GM12878 (cell line): Measurements from ENCODE around the gene CIAO1. TPM values are rescaled to one million over a fixed set of nuclear protein-coding genes. Genes with fewer than 3 reads are reported as not detected.

ENCODE experiments used
- ATAC-seq: fragments of 200-7000 bp; cut with Tn5 transposase; 3 replicates; pipeline ENCODE4 v1.9.1; 2020; ENCODE audit warnings: mild to moderate bottlenecking, moderate library complexity
- BruUV-seq: library from RNA; stranded (reverse); fragments of 400-500 nt; replicated peaks from 2 replicates; lab custom pipeline; 2021; lab: Mats Ljungman, UMichigan
- CTCF ChIA-PET: fragments of 300-600 bp; sonication (Branson Sonifier 250); formaldehyde crosslinking; extraction: SDS; loops from one replicate; lab custom pipeline; 2021; ENCODE audit warnings: inconsistent platforms; lab: Yijun Ruan, JAX
- POLR2A ChIA-PET: fragments of 350-600 bp; formaldehyde crosslinking; extraction: SDS; loops from one replicate; lab custom pipeline; 2021; ENCODE audit warnings: inconsistent platforms; lab: Charles Lee
- RAD21 ChIA-PET: fragments of 300-600 bp; sonication (Branson Sonifier 250); formaldehyde crosslinking; loops from one replicate; lab custom pipeline; 2023; ENCODE audit warnings: antibody characterized with exemption; ENCODE audit not compliant: unreplicated experiment; lab: Charles Lee
- SMC1A ChIA-PET: fragments of 300-600 bp; sonication (Branson Sonifier 250); formaldehyde crosslinking; loops from one replicate; lab custom pipeline; 2023; ENCODE audit not compliant: unreplicated experiment, uncharacterized antibody; lab: Charles Lee
- DNase-seq: peaks from one replicate; pipeline ENCODE4 v3.0.0-alpha.2; 2011; ENCODE audit warnings: low read depth, low spot score
- FAIRE-seq: peaks from 3 replicates; lab custom pipeline; 2011; peaks lifted over from hg19 to GRCh38; lab: Jason Lieb, UNC
- H2AFZ ChIP-seq: 2 replicates; pipeline ENCODE4 v1.6.0; 2011; ENCODE audit warnings: low read depth, low read length, control low read depth; ENCODE audit not compliant: control insufficient read depth
- H3K27ac ChIP-seq: 2 replicates; pipeline ENCODE4 v1.5.1; 2011; ENCODE audit warnings: control low read depth; ENCODE audit not compliant: control insufficient read depth, insufficient read depth
- H3K27me3 ChIP-seq, 2 experiments: replicated peaks in 1 of 2; 2 replicates each; pipeline versions ENCODE4 v1.6.0 to v1.6.1; 2011; ENCODE audit warnings: low read length in 1 of 2; ENCODE audit not compliant: control insufficient read depth in 2 of 2, insufficient read depth in 2 of 2
- H3K36me3 ChIP-seq, 2 experiments: 2 replicates each; pipeline ENCODE4 v1.5.1; 2011; ENCODE audit warnings: low read length in 1 of 2; ENCODE audit not compliant: control insufficient read depth in 2 of 2, insufficient read depth in 2 of 2
- H3K4me1 ChIP-seq: 2 replicates; pipeline ENCODE4 v1.6.1; 2011; ENCODE audit warnings: mild to moderate bottlenecking, low read length, moderate library complexity, mixed read lengths; ENCODE audit not compliant: control insufficient read depth, insufficient read depth
- H3K4me2 ChIP-seq: 2 replicates; pipeline ENCODE4 v1.6.0; 2011; ENCODE audit warnings: control low read depth; ENCODE audit not compliant: control insufficient read depth, insufficient read depth
- H3K4me3 ChIP-seq: fragments of 200-600 bp; sonication (generic); 2 replicates; pipeline ENCODE4 v1.5.1; 2016
- H3K79me2 ChIP-seq: 2 replicates; pipeline ENCODE4 v1.6.0; 2011; ENCODE audit warnings: low read length; ENCODE audit not compliant: control insufficient read depth, insufficient read depth
- H3K9ac ChIP-seq: 2 replicates; pipeline ENCODE4 v1.8.0; 2011; ENCODE audit warnings: low read length, control low read depth, mixed read lengths; ENCODE audit not compliant: control insufficient read depth, insufficient read depth
- H3K9me3 ChIP-seq: replicated peaks from 3 replicates; pipeline ENCODE4 v1.5.1; 2011; ENCODE audit warnings: mild to moderate bottlenecking, low read length; ENCODE audit not compliant: control insufficient read depth, insufficient read depth
- H4K20me1 ChIP-seq: 2 replicates; pipeline ENCODE4 v1.6.0; 2011; ENCODE audit not compliant: control insufficient read depth, insufficient read depth
- CBFB ChIP-seq: IDR thresholded peaks from 2 replicates; pipeline ENCODE4 v1.6.1; 2016; ENCODE audit warnings: antibody characterized with exemption, low read depth
- CHD1 ChIP-seq: IDR thresholded peaks from 2 replicates; pipeline ENCODE4 v1.6.1; 2012; ENCODE audit warnings: low read depth, low read length, improper control_type of control experiment
- CHD4 ChIP-seq: fragments of 200-600 bp; sonication (generic); IDR thresholded peaks from 2 replicates; pipeline ENCODE4 v1.6.1; 2016; ENCODE audit warnings: mild to moderate bottlenecking
- CREB1 ChIP-seq: IDR thresholded peaks from 2 replicates; pipeline ENCODE4 v1.6.1; 2012; ENCODE audit warnings: low read depth, mild to moderate bottlenecking, inconsistent platforms
- DPF2 ChIP-seq: fragments of 450-650 bp; IDR thresholded peaks from 2 replicates; pipeline ENCODE4 v1.6.1; 2017; ENCODE audit warnings: mild to moderate bottlenecking
- ESRRA ChIP-seq: IDR thresholded peaks from 2 replicates; pipeline ENCODE4 v1.6.1; 2012; ENCODE audit warnings: mild to moderate bottlenecking, low read length, improper control_type of control experiment
- FOXK2 ChIP-seq: fragments of 450-650 bp; IDR thresholded peaks from 2 replicates; pipeline ENCODE4 v1.6.1; 2017; ENCODE audit warnings: mild to moderate bottlenecking, moderate library complexity
- IKZF1 ChIP-seq: fragments of 450-650 bp; conservative IDR thresholded peaks from 2 replicates; pipeline ENCODE4 v1.6.1; 2017; ENCODE audit warnings: antibody characterized with exemption, mild to moderate bottlenecking
- IRF4 ChIP-seq: IDR thresholded peaks from 2 replicates; pipeline ENCODE4 v1.6.1; 2011; ENCODE audit warnings: low read depth, low read length
- MEF2A ChIP-seq: IDR thresholded peaks from 2 replicates; pipeline ENCODE4 v1.6.1; 2011; ENCODE audit warnings: low read depth, mild to moderate bottlenecking, low read length, moderate library complexity; ENCODE audit not compliant: insufficient read depth
- NR2C1 ChIP-seq: fragments of 450-650 bp; IDR thresholded peaks from 2 replicates; pipeline ENCODE4 v1.6.1; 2017; ENCODE audit warnings: antibody characterized with exemption, mild to moderate bottlenecking, moderate library complexity
- POLR2AphosphoS2 ChIP-seq: IDR thresholded peaks from 2 replicates; pipeline ENCODE4 v1.6.1; 2011; ENCODE audit warnings: low read depth, mild to moderate bottlenecking, low read length, improper control_type of control experiment, moderate library complexity
- REST ChIP-seq: IDR thresholded peaks from 2 replicates; pipeline ENCODE4 v1.6.1; 2012; ENCODE audit warnings: mild to moderate bottlenecking, low read depth, low read length
- SMARCA5 ChIP-seq: fragments of 450-650 bp; IDR thresholded peaks from 2 replicates; pipeline ENCODE4 v1.6.1; 2017; ENCODE audit warnings: mild to moderate bottlenecking
- SP1 ChIP-seq: IDR thresholded peaks from one replicate; pipeline ENCODE4 v1.6.1; 2011; ENCODE audit warnings: low read depth, low read length
- TCF7 ChIP-seq: IDR thresholded peaks from 2 replicates; pipeline ENCODE4 v1.6.1; 2014; ENCODE audit warnings: antibody characterized with exemption, borderline replicate concordance
- WGBS: methylation state at CpG from one replicate; pipeline ENCODE4 v1.1.6; 2016; ENCODE audit warnings: low lambda C conversion rate; ENCODE audit not compliant: insufficient replicate concordance, insufficient coverage; ENCODE audit errors: missing lambda C conversion rate; 5-methylcytosine and 5-hydroxymethylcytosine counted together
- in situ Hi-C: fragments of 300-500 bp; cut with MboI; formaldehyde crosslinking; loops from 9 replicates; pipeline ENCODE4 v1.14.3; 2018; ENCODE audit warnings: mixed read lengths
- intact Hi-C: fragments of 100-400 bp; cut with micrococcal nuclease; formaldehyde crosslinking; loops from one replicate; pipeline ENCODE4 v1.14.2; 2022; ENCODE audit not compliant: unreplicated experiment
- polyA plus RNA-seq, 11 experiments: library from polyadenylated mRNA; depleted of rRNA in 4 of 11; unstranded in 6 of 11; stranded (reverse) in 5 of 11; fragments of >200 nt; fragmentation: Nextera tagmentation in 4 of 11; fragmentation: Illumina TruSeq in 1 of 11; extraction: Ambion mirVana in 4 of 11; extraction: Trizol in 1 of 11; gene quantifications; 1 replicate in 1 of 11; 2 replicates in 10 of 11; pipeline versions ENCODE4 v1.2.1 to v1.2.3, GENCODE V29; 2011 to 2016; ENCODE audit warnings: inconsistent platforms in 2 of 11, missing spikeins in 2 of 11, low read depth in 1 of 11
- total RNA-seq, 4 experiments: library from RNA; depleted of rRNA in 3 of 4; stranded (reverse); fragments of >200 nt in 3 of 4; fragmentation: Illumina TruSeq in 1 of 4; extraction: Trizol in 1 of 4; gene quantifications; 2 replicates each; pipeline versions ENCODE4 v1.2.1 to v1.2.3, GENCODE V29; 2013 to 2021

Gene CIAO1
- total and polyA plus RNA-seq, 10 of the 15 experiments (the other 5 are each of a cell fraction or from before 2014, with no cell fraction given), result 8.3 to 89.4 (median 63.4) TPM

GRCh38 chr2:96265349-96265839, 631 bp upstream of the CIAO1 start:
- no peak for DNase-seq
- BruUV-seq, result no TSS peak
- H3K27ac ChIP-seq, result peak overlapping the region; percentile 79
- H2AFZ ChIP-seq, result peak overlapping the region; percentile 94
- in situ Hi-C loops, result loop anchor here (25.0 kb wide), 1 partner anchor 253 kb away; no protein-coding TSS in a partner anchor
- peak overlapping the region; percentile 89 for H3K4me3 ChIP-seq
- ATAC-seq, result peak; percentile 19
- H3K79me2 ChIP-seq, result peaks cover 58% of the 10 kb centered on the region
- peaks cover 6 to 21% of the 10 kb centered on the region in 2 experiments for H3K36me3 ChIP-seq
- no peaks in the 10 kb centered on the region for H3K27me3 ChIP-seq
- 1% methylated on average over 32 of the region's 49 CpGs for WGBS
- CTCF ChIA-PET, result interaction anchor here (0.7 to 7.5 kb wide), 11 partner anchors 9 to 273 kb away, joined by 3 to 90 read pairs (median 6); partner anchors contain the start of gene STARD7
- TF ChIP-seq IKZF1 (no peak), IRF4 (no peak), ESRRA (no peak), FOXK2 (no peak), TCF7 (no peak), CHD4 (no peak), DPF2 (no peak), POLR2AphosphoS2 (no peak), SP1 (peak; percentile 43), REST (no peak), NR2C1 (no peak), CHD1 (no peak), CREB1 (no peak), MEF2A (no peak), CBFB (no peak), SMARCA5 (0 out of 2 replicates have a peak, but pooled peaks have one; percentile 10)
- TF ChIP-seq, all 136 proteins: peak for 2
- Histone ChIP-seq H3K9ac (peak overlapping the region; percentile 83), H3K9me3 (no peaks in the 10 kb centered on the region), H3K4me2 (no peak overlapping the region; the same call in 1 of the 2 replicates), H4K20me1 (no peaks in the 10 kb centered on the region), H3K4me1 (peaks cover 22% of the 10 kb centered on the region)
- POLR2A ChIA-PET, result interaction anchor here (1.0 kb wide), 3 partner anchors 20 to 80 kb away, joined by 3 to 6 read pairs (median 4); no protein-coding TSS in a partner anchor
- intact Hi-C loops, result loop anchor here (2.0 to 5.0 kb wide), 3 partner anchors 57 to 148 kb away; partner anchors contain the start of genes ADRA2B and ASTL
- SMC1A ChIA-PET, result interaction anchor here (0.6 to 3.3 kb wide), 5 partner anchors 25 to 273 kb away, joined by 3 to 19 read pairs (median 7); no protein-coding TSS in a partner anchor
- FAIRE-seq, result no peak
- RAD21 ChIA-PET, result interaction anchor here (1.0 to 2.0 kb wide), 7 partner anchors 31 to 243 kb away, joined by 5 to 13 read pairs (median 7); partner anchors contain the start of genes ASTL and STARD7
